SK-N-SH (cell line): ENCODE measurements around the gene SEMA4D. TPM values are rescaled to one million over a fixed set of nuclear protein-coding genes. Genes with fewer than 3 reads are reported as not detected.

Source experiments
- CTCF ChIA-PET: fragments of 300-600, 350-600 bp; formaldehyde crosslinking; extraction: SDS; loops from one replicate; lab custom pipeline; 2021; lab: Yijun Ruan, JAX
- POLR2A ChIA-PET: fragments of 350-600 bp; sonication (Branson Sonifier 250); formaldehyde crosslinking; extraction: SDS; loops from one replicate; lab custom pipeline; 2020; ENCODE audit warnings: antibody characterized with exemption, inconsistent platforms; lab: Yijun Ruan, JAX
- DNase-seq: peaks from one replicate; pipeline ENCODE4 v3.0.0; 2012
- H2AFZ ChIP-seq: fragments of 200-600 bp; sonication (generic); 2 replicates; pipeline ENCODE4 v1.8.1; 2016; ENCODE audit warnings: antibody characterized with exemption, mild to moderate bottlenecking, low read depth
- H3F3A ChIP-seq: fragments of 200-600 bp; sonication (generic); replicated peaks from 2 replicates; pipeline ENCODE3; 2016; ENCODE audit warnings: antibody characterized with exemption, mild to moderate bottlenecking; ENCODE audit not compliant: insufficient read depth
- H3K27ac ChIP-seq, 2 experiments: fragments of 200-500 bp in 1 of 2; fragments of 200-600 bp in 1 of 2; sonication (Bioruptor generic) in 1 of 2; sonication (generic), shearing (Covaris generic) in 1 of 2; 2 replicates each; pipeline versions ENCODE4 v1.5.1 to v1.6.1; 2014 to 2016; ENCODE audit warnings: low read depth in 2 of 2, inconsistent platforms in 1 of 2, low read length in 1 of 2, mild to moderate bottlenecking in 1 of 2, mixed read lengths in 1 of 2
- H3K27me3 ChIP-seq: fragments of 200-600 bp; sonication (generic), shearing (Covaris generic); 2 replicates; pipeline ENCODE4 v1.6.1; 2016; ENCODE audit warnings: mixed run types; ENCODE audit not compliant: insufficient read depth
- H3K36me3 ChIP-seq, 2 experiments: fragments of 200-500 bp in 1 of 2; fragments of 200-600 bp in 1 of 2; sonication (Bioruptor generic) in 1 of 2; sonication (generic) in 1 of 2; replicated peaks in 1 of 2; 2 replicates each; pipeline versions ENCODE3 to v1.5.1; 2014 to 2016; ENCODE audit warnings: low read length in 1 of 2, mild to moderate bottlenecking in 1 of 2; ENCODE audit not compliant: insufficient read depth in 2 of 2, control insufficient read depth in 1 of 2
- H3K4me1 ChIP-seq, 2 experiments: fragments of 200-500 bp in 1 of 2; fragments of 200-600 bp in 1 of 2; sonication (Bioruptor generic) in 1 of 2; sonication (generic), shearing (Covaris generic) in 1 of 2; 2 replicates each; pipeline versions ENCODE4 v1.5.1 to v1.6.1; 2014 to 2016; ENCODE audit warnings: low read depth in 1 of 2, low read length in 1 of 2, mixed run types in 1 of 2; ENCODE audit not compliant: insufficient read depth in 2 of 2, control insufficient read depth in 1 of 2
- H3K4me2 ChIP-seq: fragments of 200-600 bp; sonication (generic), shearing (Covaris generic); 2 replicates; pipeline ENCODE4 v1.6.1; 2017; ENCODE audit warnings: mixed run types
- H3K4me3 ChIP-seq, 2 experiments: fragments of 200-500 bp in 1 of 2; fragments of 200-600 bp in 1 of 2; sonication (Bioruptor generic) in 1 of 2; sonication (generic), shearing (Covaris generic) in 1 of 2; 2 replicates each; pipeline versions ENCODE4 v1.5.1 to v1.8.1; 2014 to 2016; ENCODE audit warnings: low read depth in 2 of 2, inconsistent platforms in 1 of 2, low read length in 1 of 2, mild to moderate bottlenecking in 1 of 2, mixed read lengths in 1 of 2, moderate library complexity in 1 of 2
- H3K79me2 ChIP-seq: fragments of 200-600 bp; sonication (generic); 2 replicates; pipeline ENCODE4 v1.8.1; 2017; ENCODE audit warnings: mild to moderate bottlenecking; ENCODE audit not compliant: insufficient read depth
- H3K9ac ChIP-seq: fragments of 200-600 bp; sonication (generic); 2 replicates; pipeline ENCODE4 v1.6.1; 2017; ENCODE audit warnings: mixed run types
- H3K9me2 ChIP-seq: fragments of 200-600 bp; sonication (generic); 2 replicates; pipeline ENCODE4 v1.6.1; 2017; ENCODE audit warnings: mixed run types
- H3K9me3 ChIP-seq: fragments of 200-600 bp; sonication (generic); 2 replicates; pipeline ENCODE4 v1.6.1; 2017; ENCODE audit warnings: mixed run types, mild to moderate bottlenecking, moderate library complexity
- H4K20me1 ChIP-seq: fragments of 200-600 bp; sonication (generic); 2 replicates; pipeline ENCODE4 v1.6.1; 2017; ENCODE audit warnings: mild to moderate bottlenecking, mixed run types; ENCODE audit not compliant: insufficient read depth
- ELF1 ChIP-seq: IDR thresholded peaks from 2 replicates; pipeline ENCODE4 v1.4.0; 2012
- EP300 ChIP-seq, 2 experiments: IDR thresholded peaks; 2 replicates each; pipeline versions ENCODE4 v1.4.0 to v1.6.1; 2012; ENCODE audit warnings: borderline replicate concordance in 1 of 2, low read depth in 1 of 2, low read length in 1 of 2
- EZH2phosphoT487 ChIP-seq: fragments of 200-600 bp; sonication (generic); IDR thresholded peaks from 2 replicates; pipeline ENCODE4 v1.6.1; 2017; ENCODE audit warnings: low read depth, mixed run types, mild to moderate bottlenecking, antibody characterized with exemption, moderate library complexity, borderline replicate concordance
- FOSL2 ChIP-seq: IDR thresholded peaks from 2 replicates; pipeline ENCODE4 v1.4.0; 2012; ENCODE audit warnings: low read depth, mild to moderate bottlenecking, moderate library complexity, borderline replicate concordance
- IRF3 ChIP-seq: fragments of 150-350 bp; IDR thresholded peaks from 2 replicates; pipeline ENCODE4 v1.6.1; 2016; ENCODE audit warnings: mild to moderate bottlenecking, low read depth, low read length
- JUND ChIP-seq: IDR thresholded peaks from 2 replicates; pipeline ENCODE4 v1.4.0; 2012
- MAX ChIP-seq: IDR thresholded peaks from 2 replicates; pipeline ENCODE4 v1.4.0; 2012; ENCODE audit warnings: low read depth
- NRF1 ChIP-seq: IDR thresholded peaks from 2 replicates; pipeline ENCODE4 v1.6.1; 2012; ENCODE audit warnings: low read depth, mild to moderate bottlenecking, low read length
- POLR2AphosphoS5 ChIP-seq: IDR thresholded peaks from 2 replicates; pipeline ENCODE4 v1.6.1; 2012; ENCODE audit warnings: low read depth, low read length
- RAD21 ChIP-seq: IDR thresholded peaks from 2 replicates; pipeline ENCODE4 v1.6.1; 2012; ENCODE audit warnings: mild to moderate bottlenecking, low read length
- RFX5 ChIP-seq: IDR thresholded peaks from 2 replicates; pipeline ENCODE4 v1.6.1; 2012; ENCODE audit warnings: mild to moderate bottlenecking, improper control_type of control experiment, low read length
- RXRA ChIP-seq: IDR thresholded peaks from 2 replicates; pipeline ENCODE4 v1.4.0; 2012; ENCODE audit warnings: low read depth, mild to moderate bottlenecking, borderline replicate concordance
- TEAD4 ChIP-seq: IDR thresholded peaks from 2 replicates; pipeline ENCODE4 v1.4.0; 2012; ENCODE audit warnings: mild to moderate bottlenecking, borderline replicate concordance; ENCODE audit not compliant: insufficient read depth
- WGBS: methylation state at CpG from one replicate; pipeline ENCODE4 v1.1.6; 2017; ENCODE audit warnings: low lambda C conversion rate; 5-methylcytosine and 5-hydroxymethylcytosine counted together
- polyA plus RNA-seq, 3 experiments: library from polyadenylated mRNA; depleted of rRNA; stranded (reverse); fragments of >200 nt; gene quantifications; 2 replicates each; pipeline ENCODE4 v1.2.3, GENCODE V29; 2012
- TF ChIP-seq, protein P1 (sequence below): IDR thresholded peaks from 2 replicates; pipeline ENCODE4 v1.4.0; 2012; ENCODE audit warnings: low read depth, borderline replicate concordance

The SEMA4D gene
- polyA plus RNA-seq, 1 of the 3 experiments (the other 2 are of a cell fraction) = 4.8 TPM

DNA sequence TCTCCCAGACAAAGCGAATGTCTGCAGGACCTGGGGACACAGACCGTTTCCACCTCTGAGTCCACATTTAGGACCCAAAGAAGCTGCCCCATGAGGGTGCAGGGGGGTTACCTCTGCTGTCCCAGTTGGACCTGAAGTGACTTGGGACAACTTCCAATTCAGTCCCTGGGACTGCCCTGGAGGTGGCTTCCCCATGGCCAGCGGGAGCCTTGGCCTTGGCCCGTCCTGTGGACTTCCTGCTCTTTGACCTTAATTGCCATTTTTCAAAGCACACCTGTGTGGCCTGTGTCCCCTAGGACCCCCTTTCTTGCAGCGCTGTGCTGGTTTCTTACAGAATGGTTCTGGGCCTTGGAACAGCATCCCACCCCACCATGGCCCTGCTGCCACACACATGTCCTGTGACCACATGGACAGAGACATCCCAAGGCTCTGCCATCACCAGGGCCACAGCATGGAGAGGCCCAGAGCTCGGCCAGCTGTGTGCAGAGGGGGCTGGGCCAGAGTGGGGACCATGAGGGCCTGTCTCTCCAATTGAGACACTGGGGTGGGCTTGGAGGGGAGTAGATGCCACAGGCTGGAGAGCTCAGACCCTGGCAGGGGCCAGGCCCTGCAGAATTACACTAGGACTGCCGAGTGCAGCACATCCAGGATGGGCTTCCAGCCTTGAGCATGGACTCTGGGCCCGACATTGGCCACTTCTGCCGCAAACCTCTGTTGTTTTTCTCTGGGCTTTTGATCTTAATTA, 133.8 kb downstream of the SEMA4D start:
- TF ChIP-seq RFX5 (no peak), ELF1 (no peak), FOSL2 (no peak), EZH2phosphoT487 (no peak), MAX (no peak), RAD21 (no peak), JUND (no peak), RXRA (no peak), POLR2AphosphoS5 (no peak), NRF1 (no peak), TEAD4 (no peak), EP300 (IDR thresholded peaks at IDR 0.05; ENCODE audit: borderline replicate concordance in 1 of 2, low read depth in 1 of 2, low read length in 1 of 2) (no peak), IRF3 (no peak)
- TF ChIP-seq, protein P1, sequence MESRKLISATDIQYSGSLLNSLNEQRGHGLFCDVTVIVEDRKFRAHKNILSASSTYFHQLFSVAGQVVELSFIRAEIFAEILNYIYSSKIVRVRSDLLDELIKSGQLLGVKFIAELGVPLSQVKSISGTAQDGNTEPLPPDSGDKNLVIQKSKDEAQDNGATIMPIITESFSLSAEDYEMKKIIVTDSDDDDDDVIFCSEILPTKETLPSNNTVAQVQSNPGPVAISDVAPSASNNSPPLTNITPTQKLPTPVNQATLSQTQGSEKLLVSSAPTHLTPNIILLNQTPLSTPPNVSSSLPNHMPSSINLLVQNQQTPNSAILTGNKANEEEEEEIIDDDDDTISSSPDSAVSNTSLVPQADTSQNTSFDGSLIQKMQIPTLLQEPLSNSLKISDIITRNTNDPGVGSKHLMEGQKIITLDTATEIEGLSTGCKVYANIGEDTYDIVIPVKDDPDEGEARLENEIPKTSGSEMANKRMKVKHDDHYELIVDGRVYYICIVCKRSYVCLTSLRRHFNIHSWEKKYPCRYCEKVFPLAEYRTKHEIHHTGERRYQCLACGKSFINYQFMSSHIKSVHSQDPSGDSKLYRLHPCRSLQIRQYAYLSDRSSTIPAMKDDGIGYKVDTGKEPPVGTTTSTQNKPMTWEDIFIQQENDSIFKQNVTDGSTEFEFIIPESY = no peak
- no peaks in the 10 kb centered on the region for H3F3A ChIP-seq
- H3K27ac ChIP-seq = peak overlapping the region in 1 of 2 experiments; percentile 9; a peak in 1 of 4 replicates
- H3K27me3 ChIP-seq = no peaks in the 10 kb centered on the region
- no peaks in the 10 kb centered on the region for H3K9me3 ChIP-seq
- H3K4me2 ChIP-seq = no peak overlapping the region
- H3K4me1 ChIP-seq = peaks cover 0 to 28% of the 10 kb centered on the region in 2 experiments; a peak in 2 of 4 replicates
- ChIA-PET POLR2A (no interaction called here), CTCF (interaction anchor here (1.4 kb wide), 1 partner anchor 185 kb away, joined by 6 read pairs; no protein-coding TSS in a partner anchor)
- H3K4me3 ChIP-seq = no peak overlapping the region
- peaks cover 6 to 34% of the 10 kb centered on the region in 2 experiments for H3K36me3 ChIP-seq
- no peaks in the 10 kb centered on the region for H4K20me1 ChIP-seq
- H3K79me2 ChIP-seq = no peaks in the 10 kb centered on the region
- WGBS = 98% methylated on average over 5 of the region's 9 CpGs
- no peaks in the 10 kb centered on the region for H3K9me2 ChIP-seq
- no peak for DNase-seq
- no peak overlapping the region for H2AFZ ChIP-seq
- no peak overlapping the region for H3K9ac ChIP-seq
